22Rv1 (cell line): Measurements from ENCODE around the gene HSPA12A.

Source experiments
- H3K27ac ChIP-seq: fragments of 450-650 bp; 2 replicates; pipeline ENCODE4 v1.5.1; 2017
- ZFX ChIP-seq: fragments of 450-650 bp; IDR thresholded peaks from 2 replicates; pipeline ENCODE4 v1.6.1; 2017; ENCODE audit warnings: antibody characterized with exemption, borderline replicate concordance
- TF ChIP-seq, protein P1 (sequence below): fragments of 450-650 bp; IDR thresholded peaks from 2 replicates; pipeline ENCODE4 v1.5.1; 2017; ENCODE audit warnings: mild to moderate bottlenecking

Gene HSPA12A

DNA sequence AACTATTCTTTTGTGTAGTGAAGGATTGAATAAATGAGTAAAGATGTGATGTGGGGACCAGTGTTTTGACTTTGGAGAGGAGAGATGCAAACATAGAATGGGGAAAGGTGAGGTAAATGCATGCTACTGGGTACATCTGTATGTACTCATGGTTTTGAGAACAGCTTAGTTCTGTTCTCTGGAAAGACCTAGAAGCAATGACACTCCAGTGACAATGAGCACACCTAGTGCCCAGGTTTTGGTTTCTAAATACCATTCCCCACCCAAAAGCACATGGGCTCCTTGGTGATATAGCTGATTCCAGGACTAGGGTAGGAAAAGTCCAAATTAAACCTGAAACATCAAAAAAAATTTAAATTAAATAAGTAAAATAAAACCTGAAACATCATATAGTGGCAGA lies 22.6 kb upstream of the HSPA12A start:
- no peak overlapping the region for H3K27ac ChIP-seq
- no peak for TF ChIP-seq ZFX
- TF ChIP-seq, protein P1, sequence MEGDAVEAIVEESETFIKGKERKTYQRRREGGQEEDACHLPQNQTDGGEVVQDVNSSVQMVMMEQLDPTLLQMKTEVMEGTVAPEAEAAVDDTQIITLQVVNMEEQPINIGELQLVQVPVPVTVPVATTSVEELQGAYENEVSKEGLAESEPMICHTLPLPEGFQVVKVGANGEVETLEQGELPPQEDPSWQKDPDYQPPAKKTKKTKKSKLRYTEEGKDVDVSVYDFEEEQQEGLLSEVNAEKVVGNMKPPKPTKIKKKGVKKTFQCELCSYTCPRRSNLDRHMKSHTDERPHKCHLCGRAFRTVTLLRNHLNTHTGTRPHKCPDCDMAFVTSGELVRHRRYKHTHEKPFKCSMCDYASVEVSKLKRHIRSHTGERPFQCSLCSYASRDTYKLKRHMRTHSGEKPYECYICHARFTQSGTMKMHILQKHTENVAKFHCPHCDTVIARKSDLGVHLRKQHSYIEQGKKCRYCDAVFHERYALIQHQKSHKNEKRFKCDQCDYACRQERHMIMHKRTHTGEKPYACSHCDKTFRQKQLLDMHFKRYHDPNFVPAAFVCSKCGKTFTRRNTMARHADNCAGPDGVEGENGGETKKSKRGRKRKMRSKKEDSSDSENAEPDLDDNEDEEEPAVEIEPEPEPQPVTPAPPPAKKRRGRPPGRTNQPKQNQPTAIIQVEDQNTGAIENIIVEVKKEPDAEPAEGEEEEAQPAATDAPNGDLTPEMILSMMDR: no peak

DNA sequence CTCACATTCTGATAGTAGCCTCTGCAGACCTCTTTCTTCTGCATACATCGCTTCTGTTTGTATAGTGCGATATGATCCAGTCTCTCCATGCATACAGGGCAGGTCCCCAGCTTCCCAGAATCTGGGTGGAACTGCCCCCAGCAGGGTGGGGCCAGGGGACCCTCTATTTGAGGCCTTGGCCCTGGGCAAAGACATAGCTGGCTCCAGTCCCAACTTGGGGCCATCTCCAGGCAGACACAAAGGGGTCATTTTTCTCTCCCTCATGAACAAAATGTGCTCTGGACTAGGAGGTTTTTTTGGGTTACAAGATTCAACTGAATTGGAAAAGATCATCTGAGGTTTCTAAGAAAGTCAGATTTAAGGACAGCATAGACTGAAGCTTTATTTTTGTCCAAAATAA lies 21.1 kb upstream of the HSPA12A start:
- TF ChIP-seq ZFX: no peak
- TF ChIP-seq, protein P1: no peak
- H3K27ac ChIP-seq: no peak overlapping the region

DNA sequence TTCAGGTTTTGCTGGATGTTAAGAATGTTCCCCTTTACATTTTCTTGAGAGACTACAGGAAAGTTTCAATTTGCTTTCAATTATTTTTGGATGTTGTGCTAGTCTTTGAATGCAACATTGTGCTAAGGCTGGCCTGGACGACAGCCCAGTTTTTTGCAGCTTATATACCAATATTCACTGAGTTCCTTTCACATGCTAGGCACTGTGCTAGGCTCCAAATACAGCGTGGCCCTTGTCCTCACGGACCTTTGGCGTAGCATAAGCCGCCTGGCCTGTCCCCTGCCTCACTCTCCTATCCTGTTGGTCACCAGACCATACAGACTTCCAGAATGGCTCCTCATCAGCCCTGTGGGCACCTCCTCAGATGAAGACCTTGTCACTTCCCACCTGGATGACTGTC lies 19.5 kb upstream of the HSPA12A start:
- TF ChIP-seq, protein P1: no peak
- TF ChIP-seq ZFX: no peak
- no peak overlapping the region for H3K27ac ChIP-seq

DNA sequence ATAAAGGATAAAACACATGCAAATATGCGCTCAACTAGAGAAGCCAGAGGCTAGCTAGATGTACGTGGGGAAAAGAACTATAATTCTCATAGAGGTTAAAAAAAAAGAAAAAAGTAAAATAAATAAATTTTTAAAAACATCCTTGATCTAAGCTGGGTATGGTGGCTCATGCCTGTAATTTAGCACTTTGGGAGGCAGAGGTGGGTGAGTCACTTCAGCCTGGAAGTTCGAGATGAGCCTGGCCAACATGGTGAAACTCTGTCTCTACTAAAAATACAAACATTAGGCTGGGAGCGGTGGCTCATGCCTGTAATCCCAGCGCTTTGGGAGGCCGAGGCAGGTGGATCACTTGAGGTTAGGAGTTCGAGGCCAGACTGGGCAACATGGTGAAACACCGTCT lies 18.6 kb upstream of the HSPA12A start:
- H3K27ac ChIP-seq: no peak overlapping the region
- TF ChIP-seq ZFX: no peak
- TF ChIP-seq, protein P1: no peak

DNA sequence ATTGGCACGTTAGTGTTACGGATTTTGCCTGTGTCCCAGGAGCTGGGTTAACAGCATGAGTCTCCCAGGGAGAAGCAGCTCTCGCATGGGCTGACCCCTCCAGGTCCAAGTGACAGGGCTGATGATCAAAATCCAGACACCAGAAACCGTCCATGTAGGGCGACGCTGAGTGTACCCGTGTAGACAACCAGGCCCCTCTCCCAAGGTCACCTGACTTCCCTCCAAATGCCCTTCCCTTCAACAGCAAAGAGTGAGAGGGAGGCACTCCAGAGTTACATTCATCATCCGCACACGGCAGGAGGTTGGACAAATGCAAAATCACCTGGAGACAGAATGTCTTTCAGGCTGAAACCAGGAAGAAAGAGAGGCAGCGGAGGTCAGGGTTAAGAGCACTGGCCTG lies 14.9 kb upstream of the HSPA12A start:
- no peak overlapping the region for H3K27ac ChIP-seq
- TF ChIP-seq, protein P1: no peak

DNA sequence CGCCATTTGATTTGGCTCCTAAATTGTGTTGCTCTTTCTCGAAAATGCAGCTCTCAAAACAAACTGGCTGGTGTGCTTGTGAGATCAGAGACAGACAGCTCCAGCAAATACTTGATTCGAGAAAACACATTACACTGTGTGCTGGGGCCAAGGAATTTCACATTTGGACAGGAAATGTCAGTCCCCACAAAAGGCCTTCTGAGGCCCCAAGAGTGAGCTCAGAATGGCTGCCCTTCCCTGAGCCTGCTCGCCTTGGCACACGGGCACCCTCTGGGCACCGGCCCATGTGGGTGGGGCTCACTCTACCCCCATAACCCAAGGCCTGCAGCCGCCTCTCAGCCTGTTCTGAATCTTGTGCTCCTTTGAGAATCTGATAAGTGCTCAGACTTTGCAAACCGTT lies 13.9 kb upstream of the HSPA12A start:
- H3K27ac ChIP-seq: no peak overlapping the region
- TF ChIP-seq, protein P1: no peak

DNA sequence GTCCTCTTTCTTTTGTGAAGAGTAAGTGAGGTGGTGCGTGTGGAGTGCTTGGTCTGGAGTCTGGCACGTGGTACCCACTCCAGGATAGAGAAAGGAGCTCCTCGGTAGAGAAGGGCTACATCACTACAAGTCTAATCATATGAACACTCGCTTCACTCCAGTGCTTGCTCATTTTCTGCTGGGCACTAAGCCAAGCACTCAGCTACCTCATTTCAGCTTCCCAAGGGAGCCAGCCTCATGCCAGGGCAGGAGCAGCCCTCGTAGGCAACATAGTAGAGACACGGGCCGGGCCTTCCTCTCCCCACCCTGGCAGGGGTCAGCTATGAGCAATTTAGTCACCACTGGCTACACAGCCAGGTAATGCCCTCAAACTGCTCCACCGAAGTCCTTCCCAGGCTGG lies 11.4 kb upstream of the HSPA12A start:
- no peak overlapping the region for H3K27ac ChIP-seq
- TF ChIP-seq ZFX: no peak
- TF ChIP-seq, protein P1: no peak
